ENCODE results near the gene FANCE.
"Not testable (repeated sequence)": the region's sequence is repeated elsewhere in the genome, so short reads cannot be mapped to it uniquely, and the experiment has no call there.

Gene FANCE

DNA sequence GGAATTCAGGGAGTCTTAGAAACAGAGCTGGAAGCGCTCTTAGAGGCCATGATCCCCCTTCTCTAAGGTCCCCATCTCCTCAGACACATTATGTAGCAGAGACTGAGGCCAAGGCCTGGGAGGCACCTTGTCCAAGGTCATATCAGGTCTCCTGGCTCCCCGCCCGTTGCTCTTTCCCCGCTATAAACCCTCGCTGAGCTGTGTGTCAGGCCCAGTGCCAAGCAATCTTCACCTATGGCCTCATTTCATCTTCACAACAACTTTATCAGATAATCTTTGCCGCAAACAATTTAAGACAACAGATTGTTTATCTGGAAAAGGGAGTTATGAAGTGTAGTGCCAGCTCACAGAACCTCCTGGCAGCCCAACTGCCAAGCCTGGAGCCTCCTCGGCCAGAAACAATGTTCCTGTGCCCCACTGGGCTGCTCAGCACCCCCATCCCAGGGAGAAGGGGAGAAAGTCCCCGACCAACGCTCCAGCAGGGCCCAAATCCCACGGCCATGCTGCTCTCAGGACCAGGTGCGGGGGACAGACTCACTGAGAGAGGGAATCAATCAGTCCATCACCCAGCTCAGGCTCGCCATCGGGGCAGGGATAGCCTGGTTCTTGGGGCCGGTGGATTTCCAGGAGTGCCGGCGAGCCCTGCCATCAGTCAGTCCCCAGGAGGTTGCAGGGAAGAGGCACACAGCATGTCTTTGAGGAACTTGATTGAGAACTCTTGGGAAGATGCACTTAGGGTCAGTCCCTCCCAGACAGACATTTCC, 16.9 kb upstream of the FANCE start:
- H3K4me3 ChIP-seq (ENCODE audit: low read depth, low read length), result no peak overlapping the region
- TF ChIP-seq, protein P1, sequence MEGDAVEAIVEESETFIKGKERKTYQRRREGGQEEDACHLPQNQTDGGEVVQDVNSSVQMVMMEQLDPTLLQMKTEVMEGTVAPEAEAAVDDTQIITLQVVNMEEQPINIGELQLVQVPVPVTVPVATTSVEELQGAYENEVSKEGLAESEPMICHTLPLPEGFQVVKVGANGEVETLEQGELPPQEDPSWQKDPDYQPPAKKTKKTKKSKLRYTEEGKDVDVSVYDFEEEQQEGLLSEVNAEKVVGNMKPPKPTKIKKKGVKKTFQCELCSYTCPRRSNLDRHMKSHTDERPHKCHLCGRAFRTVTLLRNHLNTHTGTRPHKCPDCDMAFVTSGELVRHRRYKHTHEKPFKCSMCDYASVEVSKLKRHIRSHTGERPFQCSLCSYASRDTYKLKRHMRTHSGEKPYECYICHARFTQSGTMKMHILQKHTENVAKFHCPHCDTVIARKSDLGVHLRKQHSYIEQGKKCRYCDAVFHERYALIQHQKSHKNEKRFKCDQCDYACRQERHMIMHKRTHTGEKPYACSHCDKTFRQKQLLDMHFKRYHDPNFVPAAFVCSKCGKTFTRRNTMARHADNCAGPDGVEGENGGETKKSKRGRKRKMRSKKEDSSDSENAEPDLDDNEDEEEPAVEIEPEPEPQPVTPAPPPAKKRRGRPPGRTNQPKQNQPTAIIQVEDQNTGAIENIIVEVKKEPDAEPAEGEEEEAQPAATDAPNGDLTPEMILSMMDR (IDR thresholded peaks at IDR 0.05; ENCODE audit: borderline replicate concordance, insufficient read depth, low read depth, low read length), result no peak

DNA sequence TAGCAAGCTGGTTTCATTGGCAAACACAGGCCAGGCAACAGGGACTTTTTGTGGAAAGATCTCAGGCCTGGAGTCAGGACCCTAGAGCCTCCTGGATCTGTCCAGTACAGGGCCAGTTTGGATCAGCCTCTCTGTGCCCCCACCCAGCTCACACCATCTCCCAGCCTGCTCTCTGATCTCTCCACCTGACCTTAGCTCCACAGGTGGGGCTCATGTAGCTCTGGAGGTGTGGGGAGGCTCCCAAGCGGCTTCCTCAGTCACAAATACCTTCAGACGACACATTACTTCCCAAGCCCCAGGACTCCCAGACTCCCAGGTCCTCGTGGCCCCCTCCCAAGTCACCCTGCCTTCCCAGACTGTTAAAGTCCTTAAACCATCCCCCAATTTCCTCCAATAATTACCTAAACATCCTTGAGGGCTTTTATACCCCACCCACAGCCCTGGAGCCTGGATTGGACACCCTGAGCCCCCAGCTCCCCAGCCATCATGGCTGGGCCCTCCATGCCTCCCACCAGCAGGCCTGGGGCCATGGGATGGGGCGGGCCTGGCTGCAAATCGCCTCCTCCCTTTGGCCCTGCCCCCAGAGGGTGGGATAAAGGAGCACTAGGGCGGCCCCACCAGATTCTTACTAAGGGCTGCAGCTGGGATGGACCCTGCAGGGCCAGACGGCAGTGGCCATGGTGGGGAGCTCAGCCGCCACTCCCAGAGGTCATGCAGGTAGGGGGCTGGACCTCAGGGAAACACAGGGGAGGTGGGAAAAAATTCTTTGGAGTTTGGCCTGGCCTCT, 15.9 kb upstream of the FANCE start:
- no peak overlapping the region for H3K4me3 ChIP-seq (ENCODE audit: low read depth, low read length)
- TF ChIP-seq, protein P1 (IDR thresholded peaks at IDR 0.05; ENCODE audit: borderline replicate concordance, insufficient read depth, low read depth, low read length), result no peak

DNA sequence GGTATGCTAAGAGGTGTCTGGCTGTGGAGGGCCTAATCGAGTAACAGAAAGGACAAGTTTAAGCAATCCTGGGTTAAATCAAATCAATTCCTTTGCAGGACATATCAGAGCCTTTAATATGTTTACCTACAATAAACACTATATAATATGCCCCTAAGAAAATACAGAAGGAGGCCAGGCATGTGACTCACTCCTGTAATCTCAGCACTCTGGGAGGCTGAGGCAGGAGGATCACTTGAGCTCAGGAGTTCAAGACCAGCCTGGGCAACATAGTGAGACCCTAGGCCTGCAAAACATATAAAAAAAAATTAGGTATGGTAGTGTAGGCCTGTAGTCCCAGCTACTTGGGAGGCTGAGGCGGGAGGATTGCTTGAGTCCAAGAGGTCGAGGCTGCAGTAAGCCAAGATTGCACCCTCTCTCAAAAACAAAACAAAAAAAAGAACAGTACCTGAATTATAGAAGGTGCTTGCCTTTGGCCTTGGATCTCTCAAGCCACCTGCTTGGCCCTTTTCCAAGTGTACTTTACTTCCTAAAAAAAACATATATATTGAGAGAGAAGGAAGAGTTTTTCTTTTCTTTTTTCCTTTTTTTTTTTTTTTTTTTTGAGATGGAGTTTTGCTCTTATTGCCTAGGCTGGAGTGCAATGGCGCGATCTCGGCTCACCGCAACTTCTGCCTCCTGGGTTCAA, 13.6 kb upstream of the FANCE start:
- H3K4me3 ChIP-seq (ENCODE audit: low read depth, low read length), result not testable (repeated sequence)

DNA sequence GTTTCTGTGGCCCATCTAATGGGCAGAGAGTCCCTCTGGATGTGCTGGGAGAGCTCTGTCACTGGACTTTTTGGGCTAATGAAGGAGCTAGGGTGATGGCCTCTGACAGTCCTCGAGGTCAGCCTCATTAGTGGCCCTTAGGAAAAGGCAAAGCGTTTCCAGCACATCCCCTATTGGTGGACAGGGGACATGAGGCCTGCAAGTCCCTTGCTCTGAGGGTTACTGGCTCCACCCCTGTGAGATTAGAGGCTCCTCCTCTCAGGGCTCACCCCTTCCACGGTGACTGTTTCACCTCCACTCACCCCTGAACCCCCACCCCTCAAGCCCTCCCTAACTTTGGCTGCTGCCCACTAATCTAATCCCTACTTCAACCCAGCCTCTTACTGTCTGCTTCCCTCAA, 12.8 kb upstream of the FANCE start:
- H3K4me3 ChIP-seq (ENCODE audit: low read depth, low read length), result no peak overlapping the region
- TF ChIP-seq, protein P1 (IDR thresholded peaks at IDR 0.05; ENCODE audit: borderline replicate concordance, insufficient read depth, low read depth, low read length), result no peak

DNA sequence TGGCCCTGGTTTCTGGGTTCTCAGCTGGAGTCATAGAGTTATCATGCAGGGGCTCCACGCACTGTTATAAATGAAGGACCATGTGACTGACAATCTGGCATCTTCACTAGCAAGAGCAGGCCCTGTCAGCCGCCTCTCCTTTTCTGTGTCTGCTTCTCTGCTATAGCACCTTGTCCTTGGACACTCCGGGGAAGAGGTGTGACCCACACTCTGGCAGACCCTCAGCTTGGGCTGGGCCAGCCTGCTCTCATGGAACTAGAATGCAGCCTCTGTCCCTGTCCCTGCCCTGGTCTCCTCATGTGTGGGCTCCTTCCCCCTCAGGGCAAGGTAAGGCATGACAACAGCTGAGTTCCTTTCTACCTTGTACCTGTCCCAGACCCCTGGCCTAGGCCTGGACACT, 10.9 kb upstream of the FANCE start:
- H3K4me3 ChIP-seq (ENCODE audit: low read depth, low read length), result no peak overlapping the region
- TF ChIP-seq, protein P1 (IDR thresholded peaks at IDR 0.05; ENCODE audit: borderline replicate concordance, insufficient read depth, low read depth, low read length), result no peak

DNA sequence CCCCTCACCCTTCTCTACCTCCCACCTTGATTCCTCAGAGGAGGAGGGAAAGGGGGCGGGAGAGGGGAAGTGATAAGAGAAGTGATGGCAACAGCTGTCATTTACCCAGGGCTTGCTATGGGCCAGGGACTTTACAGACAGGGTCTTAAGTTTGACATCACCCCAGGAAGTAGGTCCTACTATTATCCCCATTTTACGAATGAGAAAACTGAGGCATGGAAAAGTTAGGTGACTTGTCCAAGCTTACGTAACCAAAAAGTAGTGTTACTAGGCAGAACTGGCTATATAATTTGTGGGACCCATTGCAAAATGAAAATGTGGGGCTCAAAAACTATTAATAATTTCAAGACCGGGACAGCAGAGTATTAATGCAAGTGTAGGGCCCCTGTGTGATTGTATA, 10.5 kb upstream of the FANCE start:
- TF ChIP-seq, protein P1 (IDR thresholded peaks at IDR 0.05; ENCODE audit: borderline replicate concordance, insufficient read depth, low read depth, low read length), result no peak
- no peak overlapping the region for H3K4me3 ChIP-seq (ENCODE audit: low read depth, low read length)

DNA sequence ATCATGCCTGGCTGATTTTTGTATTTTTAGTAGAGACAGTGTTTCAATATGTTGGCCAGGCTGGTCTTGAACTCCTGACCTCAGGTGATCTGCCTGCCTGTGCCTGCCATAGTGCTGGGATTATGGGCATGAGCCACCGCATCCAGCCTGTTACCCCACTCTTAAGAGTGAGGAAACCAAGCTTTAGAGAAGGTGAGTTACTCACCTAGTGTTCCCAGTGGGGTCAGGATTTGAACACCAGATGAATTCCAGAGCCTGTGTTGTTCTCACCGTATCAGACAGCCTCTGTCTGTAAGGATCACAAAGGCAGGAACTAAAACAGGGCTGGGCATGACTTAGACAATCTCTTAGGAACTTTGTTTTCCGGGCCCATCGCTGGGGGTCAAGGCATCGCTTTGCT, 9.4 kb upstream of the FANCE start:
- TF ChIP-seq, protein P1 (IDR thresholded peaks at IDR 0.05; ENCODE audit: borderline replicate concordance, insufficient read depth, low read depth, low read length), result no peak
- no peak overlapping the region for H3K4me3 ChIP-seq (ENCODE audit: low read depth, low read length)
